Neural cell (in vitro differentiated cells): ENCODE results near the gene DCTN1. TPM values are rescaled to one million over a fixed set of nuclear protein-coding genes. Genes with fewer than 3 reads are reported as not detected.

Experiments
- H2AFZ ChIP-seq: fragments of 200-600, 300-800 bp; sonication (generic), shearing (Covaris generic); 2 replicates; pipeline ENCODE4 v1.6.0; 2014; ENCODE audit warnings: low read depth, mild to moderate bottlenecking, antibody characterized with exemption, low read length, moderate library complexity
- H3F3A ChIP-seq: fragments of 200-600 bp; shearing (Covaris generic); 2 replicates; pipeline ENCODE4 v1.6.1; 2016; ENCODE audit warnings: mild to moderate bottlenecking, moderate library complexity, mixed read lengths, antibody characterized with exemption, low read length; ENCODE audit not compliant: insufficient read depth, poor library complexity, severe bottlenecking
- H3K27ac ChIP-seq: fragments of 200-600, 300-800 bp; sonication (generic), shearing (Covaris generic); 2 replicates; pipeline ENCODE4 v1.5.1; 2014; ENCODE audit warnings: mild to moderate bottlenecking, low read length, moderate library complexity
- H3K27me3 ChIP-seq: fragments of 300-800, 200-600 bp; sonication (generic), shearing (Covaris generic); 2 replicates; pipeline ENCODE4 v1.6.0; 2014; ENCODE audit warnings: mild to moderate bottlenecking, low read depth, low read length, moderate library complexity; ENCODE audit not compliant: insufficient read depth
- H3K36me3 ChIP-seq: fragments of 300-800, 200-600 bp; sonication (generic), shearing (Covaris generic); 2 replicates; pipeline ENCODE4 v1.5.1; 2014; ENCODE audit warnings: mild to moderate bottlenecking, antibody characterized with exemption, low read length, moderate library complexity; ENCODE audit not compliant: insufficient read depth
- H3K4me2 ChIP-seq: fragments of 300-800, 200-600 bp; sonication (generic), shearing (Covaris generic); 2 replicates; pipeline ENCODE4 v1.6.0; 2014; ENCODE audit warnings: mild to moderate bottlenecking, low read length
- H3K4me3 ChIP-seq: fragments of 300-800, 200-600 bp; sonication (generic), shearing (Covaris generic); 2 replicates; pipeline ENCODE4 v1.5.1; 2014; ENCODE audit warnings: mild to moderate bottlenecking, low read length, moderate library complexity
- H3K79me2 ChIP-seq: fragments of 200-600 bp; shearing (Covaris generic); replicated peaks from 2 replicates; pipeline ENCODE4 v1.6.0; 2014; ENCODE audit warnings: mild to moderate bottlenecking, low read length, moderate library complexity; ENCODE audit not compliant: insufficient read depth
- H3K9ac ChIP-seq: fragments of 300-800, 200-600 bp; sonication (generic), shearing (Covaris generic); 2 replicates; pipeline ENCODE4 v1.6.1; 2016; ENCODE audit warnings: mild to moderate bottlenecking, low read length, mixed read lengths
- H3K9me2 ChIP-seq: fragments of 200-600 bp; shearing (Covaris generic); 2 replicates; pipeline ENCODE4 v1.6.1; 2016; ENCODE audit warnings: mild to moderate bottlenecking, low read length, mixed read lengths; ENCODE audit not compliant: insufficient read depth
- H3K9me3 ChIP-seq: fragments of 200-600, 300-800 bp; sonication (generic), shearing (Covaris generic); 2 replicates; pipeline ENCODE4 v1.6.1; 2016; ENCODE audit warnings: mild to moderate bottlenecking, mixed run types, low read length, moderate library complexity, mixed read lengths
- H4K20me1 ChIP-seq: fragments of 200-600 bp; shearing (Covaris generic); 2 replicates; pipeline ENCODE4 v1.6.1; 2016; ENCODE audit warnings: mild to moderate bottlenecking, mixed run types; ENCODE audit not compliant: insufficient read depth
- CTCF ChIP-seq: fragments of 450-650 bp; IDR thresholded peaks from 2 replicates; pipeline ENCODE4 v1.5.1; 2014; ENCODE audit warnings: antibody characterized with exemption, mild to moderate bottlenecking, moderate library complexity; ENCODE audit not compliant: poor library complexity, severe bottlenecking
- EP300 ChIP-seq: fragments of 450-650 bp; conservative IDR thresholded peaks from 2 replicates; pipeline ENCODE4 v1.6.1; 2014; ENCODE audit warnings: antibody characterized with exemption, mild to moderate bottlenecking, moderate library complexity; ENCODE audit not compliant: poor library complexity, severe bottlenecking
- EZH2 ChIP-seq: fragments of 200-600, 300-800 bp; shearing (Covaris generic), sonication (generic); IDR thresholded peaks from 2 replicates; pipeline ENCODE4 v1.6.1; 2014; ENCODE audit warnings: antibody characterized with exemption, low read length, borderline replicate concordance, mild to moderate bottlenecking; ENCODE audit not compliant: insufficient read depth, poor library complexity, severe bottlenecking
- MXI1 ChIP-seq: fragments of 450-650 bp; conservative IDR thresholded peaks from 2 replicates; pipeline ENCODE4 v1.6.1; 2014; ENCODE audit warnings: antibody characterized with exemption, mild to moderate bottlenecking; ENCODE audit not compliant: poor library complexity, severe bottlenecking
- POLR2AphosphoS5 ChIP-seq: IDR thresholded peaks from 2 replicates; pipeline ENCODE4 v1.6.1; 2012
- RAD21 ChIP-seq: fragments of 450-650 bp; conservative IDR thresholded peaks from 2 replicates; pipeline ENCODE4 v1.6.1; 2014; ENCODE audit warnings: antibody characterized with exemption, mild to moderate bottlenecking, moderate library complexity
- REST ChIP-seq: IDR thresholded peaks from 2 replicates; pipeline ENCODE4 v1.6.1; 2012; ENCODE audit warnings: borderline replicate concordance
- SMC3 ChIP-seq: fragments of 450-650 bp; conservative IDR thresholded peaks from 2 replicates; pipeline ENCODE4 v1.6.1; 2014; ENCODE audit warnings: antibody characterized with exemption, mild to moderate bottlenecking, moderate library complexity; ENCODE audit not compliant: poor library complexity
- TAF1 ChIP-seq: IDR thresholded peaks from 2 replicates; pipeline ENCODE4 v1.6.1; 2012; ENCODE audit warnings: low read depth
- polyA plus RNA-seq: library from polyadenylated mRNA; depleted of rRNA; stranded (reverse); fragments of >200 nt; gene quantifications from 2 replicates; pipeline ENCODE4 v1.2.3, GENCODE V29; 2014

DCTN1 gene
- polyA plus RNA-seq, 1 donor from 2014 or later: 160 TPM

GRCh38 chr2:74328573-74328972 lies 51.5 kb downstream of the DCTN1 start:
- Histone ChIP-seq H3K27ac (no peak overlapping the region), H3K27me3 (no peaks in the 10 kb centered on the region), H4K20me1 (no peaks in the 10 kb centered on the region), H3K36me3 (no peaks in the 10 kb centered on the region), H3K9me3 (no peaks in the 10 kb centered on the region), H3K79me2 (no peaks in the 10 kb centered on the region), H3K9ac (no peak overlapping the region), H3F3A (no peaks in the 10 kb centered on the region), H3K4me2 (no peak overlapping the region), H2AFZ (no peak overlapping the region), H3K9me2 (no peaks in the 10 kb centered on the region), H3K4me3 (no peak overlapping the region)
- no peak for TF ChIP-seq TAF1
- TF ChIP-seq EZH2: no peak

- Histone ChIP-seq H3K9me2 (no peaks in the 10 kb centered on the region), H3K4me2 (no peak overlapping the region), H3K9me3 (no peaks in the 10 kb centered on the region), H4K20me1 (no peaks in the 10 kb centered on the region), H3F3A (no peaks in the 10 kb centered on the region), H3K79me2 (no peaks in the 10 kb centered on the region), H3K9ac (no peak overlapping the region), H3K27me3 (no peaks in the 10 kb centered on the region), H2AFZ (no peak overlapping the region), H3K36me3 (no peaks in the 10 kb centered on the region), H3K4me3 (no peak overlapping the region), H3K27ac (no peak overlapping the region)
- TF ChIP-seq CTCF: no peak
- no peak for TF ChIP-seq REST
- no peak for TF ChIP-seq EZH2
- no peak for TF ChIP-seq RAD21
- TF ChIP-seq TAF1: no peak
- TF ChIP-seq POLR2AphosphoS5: no peak
- no peak for TF ChIP-seq EP300
- no peak for TF ChIP-seq MXI1
- TF ChIP-seq SMC3: no peak
Observed at GRCh38 chr2:74328074-74328473, 52.0 kb downstream of the DCTN1 start.

GRCh38 chr2:74327627-74328026 lies 52.5 kb downstream of the DCTN1 start:
- no peaks in the 10 kb centered on the region for H3K36me3 ChIP-seq
- no peaks in the 10 kb centered on the region for H3K9me3 ChIP-seq
- H2AFZ ChIP-seq: no peak overlapping the region
- no peaks in the 10 kb centered on the region for H3F3A ChIP-seq
- no peak overlapping the region for H3K27ac ChIP-seq
- no peak overlapping the region for H3K9ac ChIP-seq
- no peak overlapping the region for H3K4me3 ChIP-seq
- no peaks in the 10 kb centered on the region for H3K27me3 ChIP-seq
- TF ChIP-seq REST (no peak), SMC3 (no peak), RAD21 (no peak), TAF1 (no peak), EP300 (no peak), EZH2 (no peak), MXI1 (no peak), CTCF (no peak), POLR2AphosphoS5 (no peak)
- no peaks in the 10 kb centered on the region for H3K9me2 ChIP-seq
- no peaks in the 10 kb centered on the region for H4K20me1 ChIP-seq
- H3K79me2 ChIP-seq: no peaks in the 10 kb centered on the region
- no peak overlapping the region for H3K4me2 ChIP-seq
